HepG2 (cell line): ENCODE measurements around the gene CAMK2D. TPM values are rescaled to one million over a fixed set of nuclear protein-coding genes. Genes with fewer than 3 reads are reported as not detected.

Source experiments
- ATAC-seq: fragments of 200-7000 bp; cut with Tn5 transposase; 3 replicates; pipeline ENCODE4 v1.9.1; 2020; ENCODE audit warnings: mild to moderate bottlenecking, moderate library complexity
- BruUV-seq: library from RNA; stranded (reverse); fragments of 400-500 nt; replicated peaks from 2 replicates; lab custom pipeline; 2021; lab: Mats Ljungman, UMichigan
- CTCF ChIA-PET: fragments of 300-600 bp; formaldehyde crosslinking; extraction: SDS; loops from one replicate; lab custom pipeline; 2021; ENCODE audit warnings: low total read pairs, inconsistent platforms, low intra/inter-chr PET ratio; lab: Yijun Ruan, JAX
- POLR2A ChIA-PET: fragments of 350-600 bp; sonication (Branson Sonifier 250); formaldehyde crosslinking; loops from one replicate; lab custom pipeline; 2020; ENCODE audit warnings: antibody characterized with exemption, inconsistent platforms; lab: Yijun Ruan, JAX
- DNase-seq: peaks from one replicate; pipeline ENCODE4 v3.0.0-alpha.2; 2015; ENCODE audit warnings: low spot score
- FAIRE-seq: peaks from 3 replicates; lab custom pipeline; 2011; peaks lifted over from hg19 to GRCh38; lab: Jason Lieb, UNC
- H2AFZ ChIP-seq: one replicate; pipeline ENCODE4 v1.6.1; 2011; ENCODE audit warnings: low read length, inconsistent platforms
- H3K27ac ChIP-seq: fragments of 300-600 bp; 3 replicates; pipeline ENCODE4 v1.8.0; 2011; ENCODE audit warnings: mixed run types, mild to moderate bottlenecking, mixed read lengths, low read length, inconsistent platforms; ENCODE audit not compliant: insufficient read depth; ENCODE audit errors: extremely low read length
- H3K27me3 ChIP-seq, 2 experiments: fragments of 200-600 bp in 1 of 2; 2 replicates in 1 of 2; 3 replicates in 1 of 2; pipeline versions ENCODE4 v1.6.0 to v1.8.0; 2011; ENCODE audit warnings: low read length in 2 of 2, mild to moderate bottlenecking in 2 of 2, moderate library complexity in 2 of 2, inconsistent platforms in 1 of 2; ENCODE audit not compliant: insufficient read depth in 2 of 2, control insufficient read depth in 1 of 2
- H3K36me3 ChIP-seq, 2 experiments: fragments of 200-600 bp in 1 of 2; replicated peaks in 1 of 2; 2 replicates in 1 of 2; 3 replicates in 1 of 2; pipeline versions ENCODE4 v1.5.1 to v1.8.0; 2011; ENCODE audit warnings: low read length in 2 of 2, inconsistent platforms in 1 of 2; ENCODE audit not compliant: insufficient read depth in 2 of 2, control insufficient read depth in 1 of 2
- H3K4me1 ChIP-seq: 2 replicates; pipeline ENCODE4 v1.5.1; 2012; ENCODE audit warnings: low read length, inconsistent platforms; ENCODE audit not compliant: insufficient read depth
- H3K4me2 ChIP-seq: 2 replicates; pipeline ENCODE4 v1.6.0; 2011; ENCODE audit warnings: low read depth, low read length, inconsistent platforms
- H3K4me3 ChIP-seq, 3 experiments: fragments of 200-600 bp in 1 of 3; sonication (generic), shearing (Covaris generic) in 1 of 3; replicated peaks in 1 of 3; 2 replicates each; pipeline ENCODE4 v1.5.1; 2011 to 2016; ENCODE audit warnings: low read length in 3 of 3, inconsistent platforms in 2 of 3, low read depth in 2 of 3, mild to moderate bottlenecking in 2 of 3, control low read depth in 1 of 3, mixed read lengths in 1 of 3; ENCODE audit not compliant: insufficient read depth in 1 of 3
- H3K79me2 ChIP-seq: one replicate; pipeline ENCODE4 v1.6.1; 2011; ENCODE audit warnings: low read length, inconsistent platforms; ENCODE audit not compliant: insufficient read depth
- H3K9ac ChIP-seq: 2 replicates; pipeline ENCODE4 v1.6.0; 2011; ENCODE audit warnings: mild to moderate bottlenecking, low read depth, low read length, inconsistent platforms; ENCODE audit not compliant: insufficient read depth
- H3K9me3 ChIP-seq: 2 replicates; pipeline ENCODE4 v1.5.1; 2012; ENCODE audit warnings: mild to moderate bottlenecking, low read length
- H4K20me1 ChIP-seq: 2 replicates; pipeline ENCODE4 v1.6.0; 2011; ENCODE audit warnings: inconsistent platforms, mild to moderate bottlenecking, low read length, moderate library complexity; ENCODE audit not compliant: insufficient read depth
- ARID4A ChIP-seq: sonication (generic); formaldehyde crosslinking; IDR thresholded peaks from 2 replicates; pipeline ENCODE4 v1.5.0; 2020; ENCODE audit warnings: mild to moderate bottlenecking, missing genetic modification reagents, borderline replicate concordance
- E2F2 ChIP-seq: sonication (generic); formaldehyde crosslinking; IDR thresholded peaks from 2 replicates; pipeline ENCODE4 v1.4.0; 2020; ENCODE audit warnings: missing genetic modification reagents, borderline replicate concordance
- HNF1B ChIP-seq: sonication (generic); formaldehyde crosslinking; IDR thresholded peaks from 2 replicates; pipeline ENCODE4 v1.5.1; 2020; ENCODE audit warnings: mild to moderate bottlenecking, moderate library complexity, missing genetic modification reagents
- HNRNPH1 ChIP-seq: fragments of 200-400 bp; formaldehyde crosslinking; optimal IDR thresholded peaks from 2 replicates; pipeline ENCODE3; 2017; ENCODE audit warnings: mild to moderate bottlenecking, low read depth, low read length
- MAX ChIP-seq: IDR thresholded peaks from 2 replicates; pipeline ENCODE4 v1.6.1; 2012; ENCODE audit warnings: inconsistent platforms
- MYPOP ChIP-seq: sonication (generic); formaldehyde crosslinking; IDR thresholded peaks from 2 replicates; pipeline ENCODE4 v1.8.1; 2023; ENCODE audit warnings: mild to moderate bottlenecking, moderate library complexity, missing genetic modification reagents
- SMAD1 ChIP-seq: sonication (generic); formaldehyde crosslinking; IDR thresholded peaks from 2 replicates; pipeline ENCODE4 v1.4.0; 2020; ENCODE audit warnings: missing genetic modification reagents, low read depth, mild to moderate bottlenecking, borderline replicate concordance
- SOX6 ChIP-seq, 2 experiments: fragments of 450-650 bp in 1 of 2; sonication (generic) in 1 of 2; formaldehyde crosslinking in 1 of 2; IDR thresholded peaks; 2 replicates each; pipeline versions ENCODE4 v1.4.0 to v1.6.1; 2017 to 2020; ENCODE audit warnings: antibody characterized with exemption in 1 of 2, mild to moderate bottlenecking in 1 of 2, missing genetic modification reagents in 1 of 2
- ZNF335 ChIP-seq: sonication (generic); formaldehyde crosslinking; IDR thresholded peaks from 2 replicates; pipeline ENCODE4 v1.4.0; 2020; ENCODE audit warnings: missing genetic modification reagents
- ZNF777 ChIP-seq: sonication (generic); formaldehyde crosslinking; IDR thresholded peaks from 2 replicates; pipeline ENCODE4 v1.4.0; 2020; ENCODE audit warnings: missing genetic modification reagents
- WGBS: methylation state at CpG from one replicate; pipeline ENCODE4 v1.1.6; 2017; ENCODE audit warnings: low lambda C conversion rate; 5-methylcytosine and 5-hydroxymethylcytosine counted together
- in situ Hi-C: cut with HindIII; loops from 2 replicates; pipeline ENCODE4 v1.10.0; 2017; ENCODE audit warnings: low pct_unique_long_range_greater_than_20kb; ENCODE audit not compliant: extremely low pct_ligation_motif_present
- intact Hi-C: fragments of 100-400 bp; cut with micrococcal nuclease; formaldehyde crosslinking; loops from one replicate; pipeline ENCODE4 v1.10.0; 2022; ENCODE audit not compliant: unreplicated experiment
- polyA plus RNA-seq, 8 experiments: library from polyadenylated mRNA; depleted of rRNA in 3 of 8; stranded (reverse) in 7 of 8; unstranded in 1 of 8; fragments of >200 nt; fragmentation: Illumina TruSeq in 4 of 8; extraction: Trizol in 4 of 8; gene quantifications; 2 replicates each; pipeline versions ENCODE4 v1.2.1 to v1.2.3, GENCODE V29; 2011 to 2016; ENCODE audit warnings: low read depth in 4 of 8, missing spikeins in 1 of 8, mixed read lengths in 1 of 8; ENCODE audit not compliant: insufficient read depth in 1 of 8
- total RNA-seq, 5 experiments: library from RNA; depleted of rRNA; stranded (reverse); fragments of >200 nt; fragmentation: Illumina TruSeq; extraction: Trizol; gene quantifications; 2 replicates each; pipeline ENCODE4 v1.2.3, GENCODE V29; 2016; ENCODE audit warnings: low read depth in 1 of 5

CAMK2D gene
- total and polyA plus RNA-seq, 2 of the 13 experiments (the other 11 are each of a cell fraction or from before 2014, with no cell fraction given), result 18.0 to 65.4 TPM

- no peak for TF ChIP-seq E2F2
- no peak for TF ChIP-seq SOX6 (IDR thresholded peaks at IDR 0.05)
- TF ChIP-seq SOX6 (CRISPR knock-in tag; IDR thresholded peaks at IDR 0.05), result 0 out of 2 replicates have a peak, but pooled peaks have one; percentile 5
- TF ChIP-seq ZNF777 (CRISPR knock-in tag), result peak; percentile 54; the same call in 1 of the 2 replicates
- TF ChIP-seq HNRNPH1, result no peak
- 0 out of 2 replicates have a peak, but pooled peaks have one; percentile 21 for TF ChIP-seq ZNF335 (CRISPR knock-in tag)
- peak; percentile 11; the same call in 1 of the 2 replicates for TF ChIP-seq SMAD1 (CRISPR knock-in tag)
These were observed 531 bp downstream of the CAMK2D start (continued) for GRCh38 chr4:113760795-113761619.

GRCh38 chr4:113760094-113760794 is 1.3 kb downstream of the CAMK2D start:
- peak overlapping the region; percentile 72 for H2AFZ ChIP-seq
- TF ChIP-seq ARID4A (CRISPR knock-in tag) (no peak), HNF1B (CRISPR knock-in tag) (0 out of 2 replicates have a peak, but pooled peaks have one; percentile 61), MYPOP (CRISPR knock-in tag) (0 out of 2 replicates have a peak, but pooled peaks have one; percentile 1), MAX (0 out of 2 replicates have a peak, but pooled peaks have one; percentile 15)

More at GRCh38 chr4:113760094-113760794, 1.3 kb downstream of the CAMK2D start:
- H3K27me3 ChIP-seq, result no peaks in the 10 kb centered on the region; a peak in 1 of 5 replicates
- peak; percentile 8 for ATAC-seq
- H3K79me2 ChIP-seq, result peaks cover 47% of the 10 kb centered on the region
- H3K36me3 ChIP-seq, result no peaks in the 10 kb centered on the region
- in situ Hi-C loops (loop anchor here (5.0 to 10.0 kb wide), 2 partner anchors 213 to 365 kb away; no protein-coding TSS in a partner anchor), intact Hi-C loops (loop anchor here (2.0 to 10.0 kb wide), 4 partner anchors 75 to 615 kb away; no protein-coding TSS in a partner anchor)
- H3K4me3 ChIP-seq, result peak overlapping the region; percentile 70 to 96 (median 94)
- no peak for DNase-seq
- H3K4me1 ChIP-seq, result peaks cover 57% of the 10 kb centered on the region
- peak overlapping the region; percentile 95 for H3K27ac ChIP-seq
- WGBS, result under 1% methylated on average over 20 of the region's 22 CpGs
- peak overlapping the region; percentile 89 for H3K9ac ChIP-seq
- H4K20me1 ChIP-seq, result no peaks in the 10 kb centered on the region
- ChIA-PET POLR2A (interaction anchor here (0.6 to 1.3 kb wide), 12 partner anchors 11 to 365 kb away, joined by 3 to 6 read pairs (median 3); no protein-coding TSS in a partner anchor), CTCF (no interaction called here)
- H3K9me3 ChIP-seq, result no peaks in the 10 kb centered on the region
- TSS peak; percentile 37 for BruUV-seq
- H3K4me2 ChIP-seq, result peak overlapping the region; percentile 87
- FAIRE-seq, result no peak
